Activated T-helper 2 cell treated with anti-CD3 and anti-CD28 coated beads, Interferon-gamma antibody, Interleukin-2, Interleukin-4, amounts not matched to agents 10 μg/mL and 5 μg/mL and 100 μg/mL, durations not matched to agents 14 hours and 24 hours and 36 hours (primary cell): Measurements from ENCODE around the gene CTNNBIP1. TPM values are rescaled to one million over a fixed set of nuclear protein-coding genes. Genes with fewer than 3 reads are reported as not detected.

Experiments
- DNase-seq: peaks from one replicate; pipeline ENCODE4 v3.0.0; 2021; ENCODE audit warnings: low spot score
- H3K27ac Mint-ChIP-seq: one replicate; pipeline ENCODE4 v1.8.0; 2021; ENCODE audit warnings: mixed read lengths
- H3K27me3 Mint-ChIP-seq: one replicate; pipeline ENCODE4 v1.8.0; 2021; ENCODE audit warnings: low read depth, mixed read lengths
- H3K36me3 Mint-ChIP-seq: one replicate; pipeline ENCODE4 v1.8.0; 2021; ENCODE audit warnings: low read depth, mixed read lengths
- H3K4me1 Mint-ChIP-seq: one replicate; pipeline ENCODE4 v1.8.0; 2021; ENCODE audit warnings: low read depth, mixed read lengths
- H3K4me3 Mint-ChIP-seq: one replicate; pipeline ENCODE4 v1.8.0; 2021; ENCODE audit warnings: low read depth, mild to moderate bottlenecking, moderate library complexity, mixed read lengths
- H3K9me3 Mint-ChIP-seq: one replicate; pipeline ENCODE4 v1.8.0; 2021; ENCODE audit warnings: mixed read lengths
- intact Hi-C: fragments of 100-400 bp; cut with micrococcal nuclease; formaldehyde crosslinking; loops from one replicate; pipeline ENCODE4 v1.15.1; 2023
- total RNA-seq: library from RNA; stranded (reverse); gene quantifications from 2 replicates; pipeline ENCODE4 v1.2.3, GENCODE V29; 2022

Gene CTNNBIP1
- total RNA-seq, 1 donor from 2014 or later = 7.5 TPM

- H3K27me3 Mint-ChIP-seq = no peaks in the 10 kb centered on the region
- H3K4me3 Mint-ChIP-seq = no peak overlapping the region
- peaks cover 13% of the 10 kb centered on the region for H3K4me1 Mint-ChIP-seq
- H3K36me3 Mint-ChIP-seq = no peaks in the 10 kb centered on the region
- no peak for DNase-seq
- intact Hi-C loops = no loop called here
- H3K27ac Mint-ChIP-seq = no peak overlapping the region
- no peaks in the 10 kb centered on the region for H3K9me3 Mint-ChIP-seq
Measured at GRCh38 chr1:9883585-9884449, 26.3 kb downstream of the CTNNBIP1 start.

- Mint-ChIP-seq H3K27me3 (no peaks in the 10 kb centered on the region), H3K36me3 (no peaks in the 10 kb centered on the region), H3K4me3 (no peak overlapping the region), H3K9me3 (no peaks in the 10 kb centered on the region), H3K27ac (no peak overlapping the region), H3K4me1 (peaks cover 13% of the 10 kb centered on the region)
- intact Hi-C loops = no loop called here
- DNase-seq = no peak
Measured at GRCh38 chr1:9882945-9883303, 27.1 kb downstream of the CTNNBIP1 start.

DNA sequence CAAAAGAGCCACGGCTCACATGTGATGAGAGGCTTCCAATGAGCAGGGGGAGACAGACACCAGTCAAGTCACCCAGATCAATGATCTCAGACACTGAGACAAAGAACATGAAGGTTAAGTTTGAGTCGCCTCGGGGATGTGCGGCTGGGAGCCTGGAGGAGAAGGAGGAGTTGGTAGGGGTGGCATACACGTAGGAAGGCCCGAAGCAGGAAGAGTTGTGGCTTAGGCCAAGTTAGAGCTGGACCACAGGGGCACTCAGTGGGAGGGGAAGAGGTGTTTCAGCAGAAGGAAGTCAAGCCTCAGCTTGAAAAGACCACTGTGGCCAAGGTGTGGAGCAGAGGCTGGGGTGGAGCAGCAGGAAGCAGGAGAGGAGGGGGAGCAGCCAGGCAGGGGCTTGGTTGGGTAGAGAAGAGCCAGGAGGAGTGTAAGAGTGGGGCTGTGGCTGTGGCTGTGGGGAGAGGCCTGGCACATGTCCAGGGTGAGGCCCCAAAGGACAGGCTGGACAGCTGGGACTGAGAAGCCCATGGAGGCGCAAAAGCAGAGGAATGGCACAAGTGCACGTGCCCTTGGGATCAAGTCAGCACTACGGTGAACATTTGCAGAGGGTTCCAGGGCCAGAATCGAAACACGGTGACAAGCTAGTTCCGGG, 27.6 kb downstream of the CTNNBIP1 start:
- intact Hi-C loops = no loop called here
- no peak for DNase-seq
- Mint-ChIP-seq H3K4me1 (peaks cover 13% of the 10 kb centered on the region), H3K27me3 (no peaks in the 10 kb centered on the region), H3K4me3 (no peak overlapping the region), H3K27ac (peak overlapping the region; percentile 50), H3K36me3 (no peaks in the 10 kb centered on the region), H3K9me3 (no peaks in the 10 kb centered on the region)

DNA sequence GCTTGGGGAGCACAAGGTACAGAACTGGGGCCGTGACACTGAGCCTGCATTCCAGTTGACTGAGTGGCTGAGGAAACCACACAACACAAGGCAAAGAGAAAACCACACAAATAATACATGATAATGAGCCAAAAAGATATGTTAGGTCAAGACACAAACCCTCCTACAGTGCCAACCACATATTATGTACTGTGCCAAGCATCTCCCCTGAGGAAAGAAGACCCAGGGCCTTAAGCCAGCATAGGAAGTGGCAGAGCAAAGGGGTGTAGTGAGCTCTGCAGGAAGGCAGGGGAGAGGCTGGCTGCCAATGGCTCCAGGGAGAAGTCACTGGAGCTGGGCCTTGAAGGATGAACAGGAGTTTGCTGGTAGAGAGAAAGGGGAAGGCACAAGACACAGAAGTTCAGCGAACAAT, 28.2 kb downstream of the CTNNBIP1 start:
- intact Hi-C loops = no loop called here
- Mint-ChIP-seq H3K27ac (peak overlapping the region; percentile 50), H3K4me3 (no peak overlapping the region), H3K36me3 (no peaks in the 10 kb centered on the region), H3K27me3 (no peaks in the 10 kb centered on the region), H3K9me3 (no peaks in the 10 kb centered on the region), H3K4me1 (peaks cover 13% of the 10 kb centered on the region)
- no peak for DNase-seq

- H3K27ac Mint-ChIP-seq = no peak overlapping the region
- no peaks in the 10 kb centered on the region for H3K36me3 Mint-ChIP-seq
- peaks cover 19% of the 10 kb centered on the region for H3K4me1 Mint-ChIP-seq
- H3K4me3 Mint-ChIP-seq = no peak overlapping the region
- H3K9me3 Mint-ChIP-seq = no peaks in the 10 kb centered on the region
- intact Hi-C loops = loop anchor here (10.0 kb wide), 1 partner anchor 276 kb away; no protein-coding TSS in a partner anchor
- no peak for DNase-seq
- no peaks in the 10 kb centered on the region for H3K27me3 Mint-ChIP-seq
Measured at GRCh38 chr1:9878404-9878803, 31.7 kb downstream of the CTNNBIP1 start.

GRCh38 chr1:9877962-9878361, 32.1 kb downstream of the CTNNBIP1 start:
- no peaks in the 10 kb centered on the region for H3K9me3 Mint-ChIP-seq
- H3K4me1 Mint-ChIP-seq = peaks cover 19% of the 10 kb centered on the region
- H3K27ac Mint-ChIP-seq = no peak overlapping the region
- intact Hi-C loops = loop anchor here (10.0 kb wide), 1 partner anchor 277 kb away; no protein-coding TSS in a partner anchor
- no peaks in the 10 kb centered on the region for H3K27me3 Mint-ChIP-seq
- H3K4me3 Mint-ChIP-seq = no peak overlapping the region
- no peaks in the 10 kb centered on the region for H3K36me3 Mint-ChIP-seq
- DNase-seq = no peak

GRCh38 chr1:9875636-9876000, 34.5 kb downstream of the CTNNBIP1 start:
- no peak overlapping the region for H3K27ac Mint-ChIP-seq
- H3K27me3 Mint-ChIP-seq = no peaks in the 10 kb centered on the region
- no peaks in the 10 kb centered on the region for H3K9me3 Mint-ChIP-seq
- peaks cover 5% of the 10 kb centered on the region for H3K4me1 Mint-ChIP-seq
- DNase-seq = no peak
- H3K4me3 Mint-ChIP-seq = no peak overlapping the region
- H3K36me3 Mint-ChIP-seq = no peaks in the 10 kb centered on the region
- intact Hi-C loops = loop anchor here (1.0 to 10.0 kb wide), 4 partner anchors 67 to 553 kb away; partner anchors contain the start of gene UBE4B

DNA sequence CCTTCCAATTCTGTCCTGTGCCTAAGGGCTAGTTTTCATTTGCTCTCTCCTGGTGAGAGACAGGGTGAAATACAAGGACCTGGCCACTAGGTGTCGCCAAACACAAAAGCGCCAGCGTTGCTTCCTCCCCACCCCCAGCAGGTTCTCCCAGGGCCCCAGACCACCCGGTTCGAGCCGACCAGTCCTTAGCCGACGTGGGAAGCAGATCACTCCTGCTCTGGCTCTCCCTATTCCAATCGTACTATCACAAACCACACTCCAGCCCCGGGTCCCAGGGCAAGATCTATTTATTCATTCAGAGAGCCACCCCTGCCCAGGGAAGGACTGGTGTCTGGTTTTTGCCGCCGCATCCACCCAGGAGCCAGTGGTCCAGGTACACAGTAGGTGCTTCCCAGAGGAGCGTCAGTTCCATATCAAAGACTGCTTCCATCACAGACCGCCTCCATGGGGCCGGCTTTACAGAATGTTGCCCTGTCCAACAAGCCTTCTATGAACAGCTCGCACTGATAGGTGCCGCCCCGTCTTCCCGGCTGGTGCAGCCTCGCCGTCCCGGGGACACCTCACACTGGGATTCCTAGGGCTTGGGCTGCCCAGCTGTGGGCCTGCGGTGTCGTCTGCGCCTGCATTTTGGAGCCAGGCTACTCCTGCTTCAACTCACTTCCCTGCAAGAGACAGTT, 35.0 kb downstream of the CTNNBIP1 start:
- no peaks in the 10 kb centered on the region for H3K27me3 Mint-ChIP-seq
- DNase-seq = peak; percentile 64
- intact Hi-C loops = loop anchor here (1.0 to 10.0 kb wide), 4 partner anchors 67 to 554 kb away; partner anchors contain the start of gene UBE4B
- no peak overlapping the region for H3K27ac Mint-ChIP-seq
- H3K4me3 Mint-ChIP-seq = no peak overlapping the region
- peaks cover 5% of the 10 kb centered on the region for H3K4me1 Mint-ChIP-seq
- H3K9me3 Mint-ChIP-seq = no peaks in the 10 kb centered on the region
- no peaks in the 10 kb centered on the region for H3K36me3 Mint-ChIP-seq

DNA sequence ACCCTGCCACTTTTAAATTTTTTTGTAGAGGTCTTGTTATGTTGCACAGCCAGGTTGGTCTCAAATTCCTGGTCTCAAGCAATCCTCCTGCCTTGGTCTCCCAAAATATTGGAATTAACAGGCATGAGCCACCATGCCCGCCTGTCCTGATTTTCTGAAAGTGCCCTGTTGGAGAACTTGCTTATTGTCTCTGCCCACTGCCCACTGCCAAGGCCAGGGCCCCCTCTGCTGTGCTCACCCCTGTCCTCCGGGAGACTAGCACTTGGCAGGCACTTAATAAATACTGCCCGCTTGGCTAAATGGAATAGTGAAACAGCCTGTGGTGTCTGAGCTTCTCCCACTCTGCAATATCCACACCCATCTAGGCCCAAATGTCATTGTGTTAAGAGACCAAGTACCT, 35.7 kb downstream of the CTNNBIP1 start:
- Mint-ChIP-seq H3K36me3 (no peaks in the 10 kb centered on the region), H3K4me3 (no peak overlapping the region), H3K4me1 (peaks cover 5% of the 10 kb centered on the region), H3K9me3 (no peaks in the 10 kb centered on the region), H3K27me3 (no peaks in the 10 kb centered on the region), H3K27ac (no peak overlapping the region)
- DNase-seq = no peak
- intact Hi-C loops = loop anchor here (2.0 to 10.0 kb wide), 3 partner anchors 158 to 554 kb away; partner anchors contain the start of gene UBE4B

- DNase-seq = no peak
- H3K4me1 Mint-ChIP-seq = peaks cover 5% of the 10 kb centered on the region
- no peaks in the 10 kb centered on the region for H3K36me3 Mint-ChIP-seq
- no peak overlapping the region for H3K27ac Mint-ChIP-seq
- H3K27me3 Mint-ChIP-seq = no peaks in the 10 kb centered on the region
- intact Hi-C loops = loop anchor here (2.0 to 10.0 kb wide), 3 partner anchors 159 to 555 kb away; partner anchors contain the start of gene UBE4B
- no peak overlapping the region for H3K4me3 Mint-ChIP-seq
- H3K9me3 Mint-ChIP-seq = no peaks in the 10 kb centered on the region
Measured at GRCh38 chr1:9873992-9874391, 36.1 kb downstream of the CTNNBIP1 start.

- Mint-ChIP-seq H3K9me3 (no peaks in the 10 kb centered on the region), H3K27me3 (no peaks in the 10 kb centered on the region), H3K4me1 (peaks cover 5% of the 10 kb centered on the region), H3K27ac (no peak overlapping the region), H3K4me3 (no peak overlapping the region), H3K36me3 (no peaks in the 10 kb centered on the region)
- intact Hi-C loops = loop anchor here (10.0 kb wide), 1 partner anchor 281 kb away; no protein-coding TSS in a partner anchor
- no peak for DNase-seq
Measured at GRCh38 chr1:9873385-9873784, 36.7 kb downstream of the CTNNBIP1 start.

DNA sequence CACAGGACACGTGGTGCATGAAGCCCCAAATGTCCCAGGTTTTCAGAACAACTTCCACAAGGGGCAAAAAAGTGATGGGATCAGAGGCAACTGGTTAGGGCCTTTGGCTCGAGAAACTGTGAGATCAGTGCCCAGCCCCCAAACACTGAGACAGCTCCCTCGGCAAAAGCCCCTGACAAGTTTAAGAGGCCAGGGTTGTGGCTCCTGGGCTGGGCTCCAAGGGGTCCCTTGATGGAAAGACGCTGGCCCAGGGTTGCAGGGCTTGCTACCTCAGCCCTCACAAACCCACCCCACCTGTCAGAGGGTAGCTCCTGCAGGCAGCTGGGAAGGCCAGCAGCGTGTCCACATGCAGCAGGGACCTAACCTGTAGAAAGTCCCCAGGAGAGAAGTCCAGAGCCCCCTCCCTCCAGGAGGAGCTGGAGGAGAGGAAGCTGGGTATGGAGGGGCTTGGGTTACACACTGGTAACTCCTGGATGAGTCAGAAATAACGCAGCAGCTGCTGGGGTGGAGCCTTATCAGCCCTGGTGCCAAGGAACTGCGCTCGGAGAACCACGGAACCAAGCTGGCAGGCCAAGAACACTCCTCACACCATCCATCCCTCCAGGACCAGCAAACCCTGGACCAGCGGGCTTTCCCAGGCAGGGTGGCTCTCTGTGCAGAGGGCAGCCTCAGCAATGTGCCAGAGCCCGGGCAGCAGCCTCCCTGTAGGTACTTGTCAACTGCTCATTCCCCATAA, 37.5 kb downstream of the CTNNBIP1 start:
- no peaks in the 10 kb centered on the region for H3K9me3 Mint-ChIP-seq
- H3K4me3 Mint-ChIP-seq = no peak overlapping the region
- no peaks in the 10 kb centered on the region for H3K36me3 Mint-ChIP-seq
- peaks cover 6% of the 10 kb centered on the region for H3K4me1 Mint-ChIP-seq
- no peak for DNase-seq
- intact Hi-C loops = loop anchor here (10.0 kb wide), 1 partner anchor 282 kb away; no protein-coding TSS in a partner anchor
- H3K27me3 Mint-ChIP-seq = no peaks in the 10 kb centered on the region
- no peak overlapping the region for H3K27ac Mint-ChIP-seq
